Measurements from ENCODE around the gene SEC11A.

SEC11A gene

GRCh38 chr15:84685304-84685703 is 30.6 kb downstream of the SEC11A start:
- H3K27ac ChIP-seq (ENCODE audit: insufficient read depth, low read depth, low read length, poor library complexity, severe bottlenecking): no peak overlapping the region
- H3K4me1 ChIP-seq (ENCODE audit: control insufficient read depth, insufficient read depth, low read length): no peaks in the 10 kb centered on the region
- peaks cover 6% of the 10 kb centered on the region for H3K36me3 ChIP-seq (ENCODE audit: control insufficient read depth, insufficient read depth, low read length)
- H3K27me3 ChIP-seq (ENCODE audit: control insufficient read depth, insufficient read depth, low read length, poor library complexity, severe bottlenecking): no peaks in the 10 kb centered on the region
- no peaks in the 10 kb centered on the region for H3K9me3 ChIP-seq (ENCODE audit: control insufficient read depth, low read length)
- WGBS, 2 experiments: 91 to 96% methylated on average over 5 of the region's 5 CpGs
- no peak overlapping the region for H3K4me3 ChIP-seq (ENCODE audit: insufficient read depth, low read depth, low read length)

- Histone ChIP-seq H3K27me3 (ENCODE audit: control insufficient read depth, insufficient read depth, low read length, poor library complexity, severe bottlenecking) (no peaks in the 10 kb centered on the region), H3K27ac (ENCODE audit: insufficient read depth, low read depth, low read length, poor library complexity, severe bottlenecking) (no peak overlapping the region), H3K36me3 (ENCODE audit: control insufficient read depth, insufficient read depth, low read length) (peaks cover 6% of the 10 kb centered on the region), H3K9me3 (ENCODE audit: control insufficient read depth, low read length) (no peaks in the 10 kb centered on the region), H3K4me1 (ENCODE audit: control insufficient read depth, insufficient read depth, low read length) (no peaks in the 10 kb centered on the region), H3K4me3 (ENCODE audit: insufficient read depth, low read depth, low read length) (no peak overlapping the region)
- 94 to 96% methylated on average over 1 of the region's 1 CpG for WGBS, 2 experiments
Measured at GRCh38 chr15:84684092-84684491, 31.8 kb downstream of the SEC11A start.

GRCh38 chr15:84681831-84682230 is 34.1 kb downstream of the SEC11A start:
- no peaks in the 10 kb centered on the region for H3K4me1 ChIP-seq (ENCODE audit: control insufficient read depth, insufficient read depth, low read length)
- H3K27ac ChIP-seq (ENCODE audit: insufficient read depth, low read depth, low read length, poor library complexity, severe bottlenecking): no peak overlapping the region
- peaks cover 19% of the 10 kb centered on the region for H3K36me3 ChIP-seq (ENCODE audit: control insufficient read depth, insufficient read depth, low read length)
- H3K27me3 ChIP-seq (ENCODE audit: control insufficient read depth, insufficient read depth, low read length, poor library complexity, severe bottlenecking): no peaks in the 10 kb centered on the region
- no peak overlapping the region for H3K4me3 ChIP-seq (ENCODE audit: insufficient read depth, low read depth, low read length)
- WGBS, 2 experiments: 94 to 97% methylated on average over 3 of the region's 3 CpGs
- H3K9me3 ChIP-seq (ENCODE audit: control insufficient read depth, low read length): no peaks in the 10 kb centered on the region

GRCh38 chr15:84671211-84671610 is 44.7 kb downstream of the SEC11A start:
- no peaks in the 10 kb centered on the region for H3K9me3 ChIP-seq (ENCODE audit: control insufficient read depth, low read length)
- no peak overlapping the region for H3K27ac ChIP-seq (ENCODE audit: insufficient read depth, low read depth, low read length, poor library complexity, severe bottlenecking)
- peaks cover 33% of the 10 kb centered on the region for H3K36me3 ChIP-seq (ENCODE audit: control insufficient read depth, insufficient read depth, low read length)
- no peaks in the 10 kb centered on the region for H3K27me3 ChIP-seq (ENCODE audit: control insufficient read depth, insufficient read depth, low read length, poor library complexity, severe bottlenecking)
- H3K4me3 ChIP-seq (ENCODE audit: insufficient read depth, low read depth, low read length): no peak overlapping the region
- no peaks in the 10 kb centered on the region for H3K4me1 ChIP-seq (ENCODE audit: control insufficient read depth, insufficient read depth, low read length)

GRCh38 chr15:84669726-84670125 is 46.2 kb downstream of the SEC11A start:
- H3K27me3 ChIP-seq (ENCODE audit: control insufficient read depth, insufficient read depth, low read length, poor library complexity, severe bottlenecking): no peaks in the 10 kb centered on the region
- WGBS, 2 experiments: 92 to 93% methylated on average over 8 of the region's 8 CpGs
- H3K27ac ChIP-seq (ENCODE audit: insufficient read depth, low read depth, low read length, poor library complexity, severe bottlenecking): no peak overlapping the region
- no peaks in the 10 kb centered on the region for H3K9me3 ChIP-seq (ENCODE audit: control insufficient read depth, low read length)
- H3K4me1 ChIP-seq (ENCODE audit: control insufficient read depth, insufficient read depth, low read length): no peaks in the 10 kb centered on the region
- H3K4me3 ChIP-seq (ENCODE audit: insufficient read depth, low read depth, low read length): no peak overlapping the region
- peaks cover 33% of the 10 kb centered on the region for H3K36me3 ChIP-seq (ENCODE audit: control insufficient read depth, insufficient read depth, low read length)

- WGBS, 2 experiments: 91 to 97% methylated on average over 2 to 3 of the region's 3 CpGs
- no peaks in the 10 kb centered on the region for H3K27me3 ChIP-seq (ENCODE audit: control insufficient read depth, insufficient read depth, low read length, poor library complexity, severe bottlenecking)
- no peak overlapping the region for H3K4me3 ChIP-seq (ENCODE audit: insufficient read depth, low read depth, low read length)
- H3K36me3 ChIP-seq (ENCODE audit: control insufficient read depth, insufficient read depth, low read length): peaks cover 22% of the 10 kb centered on the region
- H3K9me3 ChIP-seq (ENCODE audit: control insufficient read depth, low read length): no peaks in the 10 kb centered on the region
- no peaks in the 10 kb centered on the region for H3K4me1 ChIP-seq (ENCODE audit: control insufficient read depth, insufficient read depth, low read length)
- H3K27ac ChIP-seq (ENCODE audit: insufficient read depth, low read depth, low read length, poor library complexity, severe bottlenecking): no peak overlapping the region
Measured at GRCh38 chr15:84668221-84668982, 47.5 kb downstream of the SEC11A start.

- Histone ChIP-seq H3K27ac (ENCODE audit: insufficient read depth, low read depth, low read length, poor library complexity, severe bottlenecking) (no peak overlapping the region), H3K27me3 (ENCODE audit: control insufficient read depth, insufficient read depth, low read length, poor library complexity, severe bottlenecking) (no peaks in the 10 kb centered on the region), H3K36me3 (ENCODE audit: control insufficient read depth, insufficient read depth, low read length) (peaks cover 22% of the 10 kb centered on the region), H3K4me1 (ENCODE audit: control insufficient read depth, insufficient read depth, low read length) (no peaks in the 10 kb centered on the region), H3K9me3 (ENCODE audit: control insufficient read depth, low read length) (no peaks in the 10 kb centered on the region), H3K4me3 (ENCODE audit: insufficient read depth, low read depth, low read length) (no peak overlapping the region)
- 97 to 98% methylated on average over 2 of the region's 2 CpGs for WGBS, 2 experiments
Measured at GRCh38 chr15:84666373-84666772, 49.6 kb downstream of the SEC11A start.

- peaks cover 17% of the 10 kb centered on the region for H3K27me3 ChIP-seq (ENCODE audit: control insufficient read depth, insufficient read depth, low read length, poor library complexity, severe bottlenecking)
- whole genome bisulfite sequencing, 2 experiments: 95 to 97% methylated on average over 10 of the region's 10 CpGs
- no peak overlapping the region for H3K27ac ChIP-seq (ENCODE audit: insufficient read depth, low read depth, low read length, poor library complexity, severe bottlenecking)
- H3K36me3 ChIP-seq (ENCODE audit: control insufficient read depth, insufficient read depth, low read length): peaks cover 7% of the 10 kb centered on the region
- H3K4me1 ChIP-seq (ENCODE audit: control insufficient read depth, insufficient read depth, low read length): peaks cover 5% of the 10 kb centered on the region
- no peak overlapping the region for H3K4me3 ChIP-seq (ENCODE audit: insufficient read depth, low read depth, low read length)
- no peaks in the 10 kb centered on the region for H3K9me3 ChIP-seq (ENCODE audit: control insufficient read depth, low read length)
Measured at GRCh38 chr15:84661001-84661400, 54.9 kb downstream of the SEC11A start.

- Histone ChIP-seq H3K9me3 (ENCODE audit: control insufficient read depth, low read length) (no peaks in the 10 kb centered on the region), H3K4me1 (ENCODE audit: control insufficient read depth, insufficient read depth, low read length) (peaks cover 5% of the 10 kb centered on the region), H3K4me3 (ENCODE audit: insufficient read depth, low read depth, low read length) (no peak overlapping the region), H3K36me3 (ENCODE audit: control insufficient read depth, insufficient read depth, low read length) (no peaks in the 10 kb centered on the region), H3K27ac (ENCODE audit: insufficient read depth, low read depth, low read length, poor library complexity, severe bottlenecking) (no peak overlapping the region), H3K27me3 (ENCODE audit: control insufficient read depth, insufficient read depth, low read length, poor library complexity, severe bottlenecking) (peaks cover 17% of the 10 kb centered on the region)
- 86 to 92% methylated on average over 4 of the region's 4 CpGs for WGBS, 2 experiments
Measured at GRCh38 chr15:84659904-84660781, 55.8 kb downstream of the SEC11A start.

GRCh38 chr15:84658788-84659411 is 57.0 kb downstream of the SEC11A start:
- peak overlapping the region; percentile 54 for H3K4me3 ChIP-seq (ENCODE audit: insufficient read depth, low read depth, low read length)

More at GRCh38 chr15:84658788-84659411, 57.0 kb downstream of the SEC11A start:
- Histone ChIP-seq H3K9me3 (ENCODE audit: control insufficient read depth, low read length) (no peaks in the 10 kb centered on the region), H3K36me3 (ENCODE audit: control insufficient read depth, insufficient read depth, low read length) (no peaks in the 10 kb centered on the region), H3K27me3 (ENCODE audit: control insufficient read depth, insufficient read depth, low read length, poor library complexity, severe bottlenecking) (peaks cover 17% of the 10 kb centered on the region), H3K4me1 (ENCODE audit: control insufficient read depth, insufficient read depth, low read length) (peaks cover 5% of the 10 kb centered on the region), H3K27ac (ENCODE audit: insufficient read depth, low read depth, low read length, poor library complexity, severe bottlenecking) (peak overlapping the region; percentile 42)
- 67 to 70% methylated on average over 7 of the region's 7 CpGs for WGBS, 2 experiments
